Stimulated activated CD4-positive, alpha-beta T cell treated with anti-CD3 and anti-CD28 coated beads, Interleukin-1b, Interleukin-23, amount 100 ng/mL, for 48 hours (primary cell): ENCODE results near the gene TRIM2.
"Not testable (repeated sequence)": the region's sequence is repeated elsewhere in the genome, so short reads cannot be mapped to it uniquely, and the experiment has no call there.

Source experiments
- DNase-seq: peaks from one replicate; pipeline ENCODE4 v3.0.0-alpha.2; 2020

TRIM2 gene

DNA sequence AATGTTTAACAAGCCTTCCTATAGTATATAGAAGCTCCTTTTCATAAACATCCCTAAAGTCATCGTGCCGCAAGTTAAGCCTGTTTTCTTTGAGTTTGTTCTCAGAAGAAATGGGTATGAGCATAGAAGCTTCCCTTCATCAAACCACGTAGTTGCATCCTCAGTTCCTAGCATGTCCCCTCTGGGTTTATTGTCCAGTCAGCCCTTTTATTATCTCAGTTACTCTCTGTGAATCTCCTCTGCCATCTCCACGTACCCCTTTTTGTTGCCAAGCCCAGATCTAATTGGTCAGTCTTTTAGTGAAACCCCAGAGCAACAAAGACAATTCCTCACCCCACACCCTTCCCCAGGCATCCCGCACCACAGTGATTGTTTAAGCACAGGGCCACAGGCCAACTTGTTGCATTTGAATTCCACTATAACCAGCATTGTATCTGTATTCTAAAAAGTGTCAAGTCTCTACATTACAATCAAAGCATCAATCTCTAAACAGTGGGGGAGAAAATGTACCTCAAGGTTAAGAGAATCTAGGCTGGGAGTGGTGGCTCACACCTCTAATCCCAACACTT lies 12.4 kb upstream of the TRIM2 start:
- no peak for DNase-seq

DNA sequence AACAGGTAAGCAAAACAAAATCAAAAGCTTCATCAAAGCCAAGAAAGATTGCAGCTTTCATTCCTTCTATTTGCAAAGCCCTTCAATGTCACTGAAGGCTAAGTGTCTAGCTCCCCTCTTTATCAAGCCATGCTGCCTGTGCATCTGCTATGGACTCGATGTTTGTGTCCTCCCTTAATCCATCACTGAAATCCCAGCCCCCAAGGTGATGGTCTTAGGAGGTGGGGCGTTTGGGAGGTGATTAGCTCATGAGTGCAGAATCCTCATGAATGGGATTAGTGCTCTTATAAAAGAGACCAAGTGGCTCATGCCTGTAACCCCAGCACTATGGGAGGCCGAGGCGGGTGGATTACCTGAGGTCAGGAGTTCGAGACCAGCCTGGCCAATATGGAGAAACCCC lies 6.9 kb upstream of the TRIM2 start:
- DNase-seq = no peak

DNA sequence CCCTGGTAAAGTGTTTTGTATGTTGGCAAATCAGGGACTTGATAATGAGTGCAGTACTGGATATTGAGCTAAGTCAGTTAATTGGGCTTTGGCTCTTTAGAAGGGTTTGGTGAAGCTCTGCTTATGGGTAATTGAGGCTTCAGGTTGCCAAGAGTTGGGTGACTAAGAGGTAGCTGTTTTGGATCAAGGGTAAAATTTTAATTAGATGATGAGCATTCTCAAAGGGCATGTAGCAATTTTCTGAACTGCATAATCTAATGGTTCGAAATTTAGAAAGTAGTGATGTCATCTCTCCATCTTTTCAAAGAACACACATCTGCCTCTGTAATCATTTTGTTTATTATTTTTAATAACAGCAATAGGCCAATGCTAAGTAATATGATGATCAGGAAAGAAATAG lies 5.5 kb upstream of the TRIM2 start:
- DNase-seq = no peak

GRCh38 chr4:153203746-153204145 lies 497 bp upstream of the TRIM2 start:
- not testable (repeated sequence) for DNase-seq

GRCh38 chr4:153204728-153205648 lies 745 bp downstream of the TRIM2 start:
- peak; percentile 19 for DNase-seq

DNA sequence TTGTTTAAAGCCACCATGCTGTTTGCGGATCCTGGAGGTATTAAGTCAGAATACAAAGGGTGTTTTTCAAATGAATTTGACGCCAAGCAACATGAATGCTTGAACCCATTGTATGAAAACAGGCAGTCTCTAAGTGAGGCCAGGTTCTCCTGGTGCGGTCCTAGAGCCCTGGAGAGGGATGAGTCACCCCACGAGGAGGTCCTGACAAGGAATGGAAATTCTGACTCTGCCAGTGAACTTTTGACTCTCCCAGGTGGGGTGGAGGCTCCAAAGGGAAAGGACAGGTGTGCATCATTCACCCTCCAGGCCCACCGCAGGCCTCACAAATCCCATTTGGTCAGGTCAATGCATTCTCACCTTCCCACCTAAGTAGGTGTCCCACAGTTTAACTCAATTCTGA lies 1.5 kb downstream of the TRIM2 start:
- DNase-seq = peak; percentile 58

- DNase-seq = no peak
Observed at GRCh38 chr4:153206534-153206933, 2.3 kb downstream of the TRIM2 start.

DNA sequence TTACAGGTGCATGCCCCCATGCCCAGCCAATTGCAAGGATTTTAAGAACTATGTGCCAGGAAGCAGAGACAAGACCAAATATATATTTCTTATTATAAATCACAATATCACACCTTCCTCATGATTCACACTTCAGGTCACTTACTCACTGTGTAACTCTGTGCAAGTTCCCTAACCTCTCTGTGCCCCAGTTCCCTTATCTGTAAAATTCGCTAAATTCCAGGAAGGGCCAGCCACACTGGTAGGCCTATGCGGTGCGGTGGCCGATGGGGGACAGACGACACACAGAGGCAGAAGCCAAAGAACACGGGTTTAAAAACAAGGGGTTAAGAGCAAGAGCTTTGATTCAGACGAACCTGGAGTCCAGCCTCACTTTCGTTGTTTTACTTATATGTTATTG lies 2.8 kb downstream of the TRIM2 start:
- DNase-seq = peak; percentile 11

DNA sequence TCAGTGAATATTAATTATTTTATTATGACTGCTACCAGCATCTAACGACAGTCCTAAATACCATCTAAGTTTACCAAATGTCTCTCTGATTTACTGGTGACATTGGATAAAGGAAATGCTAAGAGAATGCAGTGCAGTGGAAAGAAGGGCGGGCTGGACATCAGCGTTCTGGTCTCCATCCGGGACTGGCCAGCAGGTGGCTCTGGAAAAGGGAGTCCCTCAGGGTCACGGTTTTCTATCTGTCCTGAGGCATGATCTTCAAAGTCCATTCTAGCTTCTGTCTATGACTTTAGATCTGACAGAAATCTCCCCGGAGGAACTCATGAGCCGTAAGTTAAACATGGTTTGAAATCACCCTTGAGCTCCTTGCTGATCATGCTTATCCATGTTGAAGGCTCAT lies 3.3 kb downstream of the TRIM2 start:
- DNase-seq = no peak

DNA sequence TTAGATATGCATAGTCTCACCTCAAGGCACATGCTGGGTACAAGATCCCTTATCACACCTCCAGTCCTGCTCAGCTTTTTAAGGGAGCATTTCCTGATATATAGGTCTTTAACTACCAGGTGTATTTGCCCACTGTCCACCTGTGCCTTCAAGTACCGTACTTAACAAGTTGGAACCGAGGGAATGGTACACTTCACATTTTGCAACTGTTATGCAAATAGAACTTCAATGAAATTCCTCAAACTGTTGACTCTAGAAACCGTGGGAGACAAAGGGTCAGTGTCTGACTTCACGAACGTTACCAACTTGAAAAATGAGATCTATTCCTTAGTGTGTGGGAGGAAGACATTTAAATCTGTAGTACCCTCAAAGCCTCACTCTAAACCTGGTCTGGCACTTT lies 5.2 kb downstream of the TRIM2 start:
- DNase-seq = no peak

DNA sequence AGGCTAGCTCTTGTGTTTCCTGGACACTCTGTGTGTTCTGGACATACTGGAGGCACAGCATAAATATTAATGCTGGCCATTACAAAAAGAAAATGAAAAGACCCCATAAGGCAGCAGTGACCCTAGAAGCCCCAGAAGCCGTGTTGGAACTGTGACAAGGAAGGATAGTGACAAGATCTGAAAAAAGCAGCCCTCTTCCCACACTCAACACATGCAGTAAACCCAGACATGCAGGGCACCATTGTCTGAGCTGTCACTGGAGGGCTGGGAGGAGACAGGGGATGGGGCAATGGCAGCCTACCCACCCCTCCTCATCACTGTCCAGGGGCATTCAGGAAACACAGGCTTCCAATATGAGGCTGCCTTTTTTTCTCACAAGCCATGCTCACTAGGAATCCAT lies 6.5 kb downstream of the TRIM2 start:
- no peak for DNase-seq

DNA sequence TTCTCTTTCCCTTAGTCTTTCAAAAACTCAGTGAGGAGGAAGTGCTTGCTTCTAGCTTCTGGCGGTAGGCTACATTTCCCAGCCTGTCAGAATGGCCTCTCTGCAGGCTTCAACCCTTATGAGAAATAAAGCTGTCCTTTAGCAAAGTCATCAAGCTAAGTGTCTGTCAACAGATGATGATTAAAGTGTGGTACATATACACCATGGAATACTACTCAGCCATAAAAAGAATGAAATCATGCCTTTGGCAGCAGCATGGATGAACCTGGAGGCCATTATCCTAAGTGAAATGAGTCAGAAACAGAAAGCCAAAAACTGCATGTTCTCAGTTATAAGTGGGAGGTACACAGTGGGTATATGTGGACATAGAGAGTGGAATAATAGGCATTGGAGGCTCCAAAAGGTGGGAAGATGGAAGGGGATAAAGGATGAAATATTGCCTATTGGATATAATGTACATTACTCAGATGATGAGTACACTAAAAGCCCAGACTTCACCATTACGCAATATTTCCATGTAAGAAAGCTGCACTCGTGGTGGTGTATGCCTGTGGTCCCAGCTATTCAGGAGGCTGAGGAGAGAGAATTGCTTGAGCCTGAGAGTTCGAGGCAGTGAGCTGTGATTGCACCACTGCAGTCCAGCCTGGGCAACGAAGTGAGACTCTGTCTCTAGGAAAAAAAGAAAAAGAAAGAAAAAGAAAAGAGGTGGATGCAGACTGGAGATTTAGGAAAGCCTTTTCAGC lies 7.9 kb downstream of the TRIM2 start:
- DNase-seq = no peak

GRCh38 chr4:153212736-153213135 lies 8.5 kb downstream of the TRIM2 start:
- DNase-seq = no peak

- DNase-seq = no peak
Observed at GRCh38 chr4:153215921-153216320, 11.7 kb downstream of the TRIM2 start.

DNA sequence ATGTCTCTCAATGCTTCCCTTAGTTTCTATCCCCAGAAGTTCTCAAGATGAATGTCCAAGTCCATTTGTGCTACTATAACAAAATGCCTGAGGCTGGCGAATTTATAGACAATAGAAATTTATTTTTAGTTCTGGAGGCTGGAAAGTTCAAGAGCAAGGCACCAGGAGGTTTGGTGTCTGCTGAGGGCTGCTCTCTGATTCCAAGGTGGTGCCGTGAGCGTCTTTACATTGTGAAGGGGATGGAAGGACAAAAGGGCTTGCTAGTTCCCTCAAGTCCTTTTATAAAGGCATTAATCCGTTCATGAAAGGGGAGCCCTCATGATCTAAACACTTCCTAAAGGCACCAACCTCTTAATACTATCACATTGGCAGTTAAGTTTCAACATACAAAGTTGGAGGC lies 12.3 kb downstream of the TRIM2 start:
- no peak for DNase-seq

- no peak for DNase-seq
Observed at GRCh38 chr4:153217440-153217839, 13.2 kb downstream of the TRIM2 start.

DNA sequence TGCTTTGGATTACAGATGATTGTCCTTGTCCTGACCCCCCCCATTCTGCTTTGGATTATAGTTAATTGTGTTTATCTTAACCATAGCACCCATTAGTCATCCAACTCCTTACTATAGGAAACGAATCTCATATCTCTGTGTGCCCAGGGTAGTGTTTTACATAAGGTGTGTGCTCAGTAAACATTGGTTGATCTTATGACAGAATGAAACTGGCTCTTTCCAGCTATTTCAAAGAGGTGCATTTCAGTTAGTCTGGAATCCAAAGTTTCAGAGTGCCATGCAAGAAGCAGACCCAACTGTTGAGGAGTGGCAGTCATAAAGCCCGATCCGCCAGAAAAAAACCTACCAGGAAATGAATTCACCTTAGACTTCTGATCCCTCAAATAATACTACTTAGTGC lies 14.7 kb downstream of the TRIM2 start:
- no peak for DNase-seq

- DNase-seq = no peak
Observed at GRCh38 chr4:153220682-153221395, 16.6 kb downstream of the TRIM2 start.

GRCh38 chr4:153221783-153222706 lies 17.8 kb downstream of the TRIM2 start:
- DNase-seq = peak; percentile 36

DNA sequence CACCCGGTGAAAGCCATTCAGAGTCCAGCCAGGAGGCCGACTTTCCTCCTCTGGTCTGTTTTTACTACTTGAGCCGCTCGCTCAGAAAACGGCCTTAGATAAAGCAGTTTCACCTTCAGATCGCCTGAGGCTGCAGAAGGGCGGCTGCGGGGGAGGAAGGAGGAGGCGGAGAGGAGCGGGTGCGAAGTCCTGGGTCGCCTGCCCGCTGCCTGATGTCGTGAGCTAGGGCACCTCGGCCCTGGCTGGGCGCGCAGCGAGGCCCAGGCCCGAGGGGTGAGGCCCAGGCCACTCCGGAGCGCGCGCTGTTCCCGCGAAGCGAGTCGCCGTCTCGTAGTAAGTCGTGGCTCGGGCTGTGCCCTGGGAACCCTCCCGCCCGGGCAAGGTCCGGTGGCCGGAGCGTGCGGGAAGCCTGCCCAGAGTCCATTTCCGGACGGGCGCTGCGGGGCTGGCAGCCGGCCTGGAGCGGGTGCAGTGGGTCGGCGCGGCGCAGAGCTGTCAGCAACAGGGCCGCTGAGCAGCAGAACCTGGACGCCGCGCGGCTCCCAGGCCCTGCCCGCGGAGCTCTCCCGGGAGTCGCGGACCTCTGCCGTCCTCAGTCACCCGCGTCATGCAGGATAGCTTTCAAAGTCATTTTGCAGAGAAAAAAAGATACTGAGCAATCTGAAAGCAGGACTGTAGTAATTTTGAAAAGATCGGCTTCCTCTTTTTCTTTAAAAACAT lies 18.6 kb downstream of the TRIM2 start:
- no peak for DNase-seq

DNA sequence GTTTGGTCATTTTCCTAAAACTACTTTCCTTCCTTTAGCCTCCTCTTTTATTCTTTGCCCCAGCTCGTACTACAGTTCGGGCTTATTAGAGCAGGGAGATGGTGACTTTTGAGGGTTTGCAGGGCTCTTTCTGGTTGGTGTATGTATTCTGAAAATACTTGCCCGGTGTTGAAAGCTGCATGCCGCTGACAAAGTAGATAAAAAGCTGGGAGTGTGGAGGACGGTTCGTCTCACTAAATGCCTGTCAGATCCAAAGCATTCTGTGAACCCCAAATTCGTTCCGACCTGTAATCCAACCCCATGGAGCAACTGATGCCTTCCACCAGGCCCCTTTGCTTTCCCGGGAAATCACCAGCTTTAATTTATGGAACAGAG lies 19.2 kb downstream of the TRIM2 start:
- DNase-seq = no peak
